Measurements from ENCODE around the gene PM20D2.

PM20D2 gene

GRCh38 chr6:89098461-89098860, 47.4 kb upstream of the PM20D2 start:
- Histone ChIP-seq H3K4me3 (ENCODE audit: low read depth, low read length) (no peak overlapping the region), H3K27ac (ENCODE audit: extremely low read depth, low read depth, low read length) (no peak overlapping the region), H3K4me1 (ENCODE audit: control insufficient read depth, insufficient read depth, low read length) (no peaks in the 10 kb centered on the region), H3K9me3 (ENCODE audit: control insufficient read depth, insufficient read depth, low read depth, low read length) (no peaks in the 10 kb centered on the region), H3K36me3 (ENCODE audit: control insufficient read depth in 2 of 2, insufficient read depth in 1 of 2, low read length in 2 of 2) (peaks cover 35 to 38% of the 10 kb centered on the region in 2 experiments)
- no peak for TF ChIP-seq ZNF555 (tag by site-specific recombination; conservative IDR thresholded peaks at IDR 0.05)
- no peak for TF ChIP-seq WT1 (tag by site-specific recombination; IDR thresholded peaks at IDR 0.05)
- no peak for TF ChIP-seq ZNF792 (tag by site-specific recombination; IDR thresholded peaks at IDR 0.05)
- no peak for TF ChIP-seq ZBTB21 (tag by site-specific recombination; IDR thresholded peaks at IDR 0.05)
- no peak for TF ChIP-seq ZNF514 (tag by site-specific recombination; IDR thresholded peaks at IDR 0.05)
- TF ChIP-seq OVOL3 (tag by site-specific recombination; IDR thresholded peaks at IDR 0.05), result no peak
- TF ChIP-seq ZNF777 (tag by site-specific recombination; IDR thresholded peaks at IDR 0.05; ENCODE audit: borderline replicate concordance), result no peak
- no peak for TF ChIP-seq ZNF488 (tag by site-specific recombination; IDR thresholded peaks at IDR 0.05)
- no peak for TF ChIP-seq ZNF624 (tag by site-specific recombination; IDR thresholded peaks at IDR 0.05)
- no peak for TF ChIP-seq OSR2 (tag by site-specific recombination; IDR thresholded peaks at IDR 0.05)
- TF ChIP-seq ZNF510 (tag by site-specific recombination; IDR thresholded peaks at IDR 0.05; ENCODE audit: insufficient replicate concordance), result no peak
- no peak for TF ChIP-seq ZNF148 (tag by site-specific recombination; IDR thresholded peaks at IDR 0.05; ENCODE audit: borderline replicate concordance)
- no peak for TF ChIP-seq ZNF133 (tag by site-specific recombination; IDR thresholded peaks at IDR 0.05)
- TF ChIP-seq ZNF629 (tag by site-specific recombination; IDR thresholded peaks at IDR 0.05), result no peak
- TF ChIP-seq ZSCAN23 (tag by site-specific recombination; IDR thresholded peaks at IDR 0.05), result no peak
- TF ChIP-seq ZNF223 (tag by site-specific recombination; IDR thresholded peaks at IDR 0.05), result no peak
- TF ChIP-seq ZNF558 (tag by site-specific recombination; IDR thresholded peaks at IDR 0.05), result no peak
- no peak for TF ChIP-seq ZNF24 (tag by site-specific recombination; IDR thresholded peaks at IDR 0.05)
- no peak for TF ChIP-seq ZNF391 (tag by site-specific recombination; IDR thresholded peaks at IDR 0.05; ENCODE audit: borderline replicate concordance, low read depth)
- POLR2A ChIA-PET, result interaction anchor here (1.1 to 1.6 kb wide), 2 partner anchors 13 to 18 kb away, joined by 3 to 7 read pairs; partner anchors contain the start of gene PNRC1
- CTCF ChIA-PET, result interaction anchor here (0.7 to 1.0 kb wide), 3 partner anchors 37 to 482 kb away, joined by 3 to 4 read pairs (median 3); no protein-coding TSS in a partner anchor

- TF ChIP-seq ATF2 (tag by site-specific recombination; IDR thresholded peaks at IDR 0.05; ENCODE audit: low read depth) (no peak), ZNF2 (tag by site-specific recombination; IDR thresholded peaks at IDR 0.05) (no peak), ZNF585B (tag by site-specific recombination; IDR thresholded peaks at IDR 0.05) (no peak), PRDM4 (tag by site-specific recombination; IDR thresholded peaks at IDR 0.05) (no peak), ZNF792 (tag by site-specific recombination; IDR thresholded peaks at IDR 0.05) (no peak), ZNF600 (tag by site-specific recombination; IDR thresholded peaks at IDR 0.05) (no peak), ZNF677 (tag by site-specific recombination; IDR thresholded peaks at IDR 0.05) (no peak), ZNF416 (tag by site-specific recombination; IDR thresholded peaks at IDR 0.05) (no peak), ZNF302 (tag by site-specific recombination; IDR thresholded peaks at IDR 0.05; ENCODE audit: low read depth) (no peak), SP2 (tag by site-specific recombination; IDR thresholded peaks at IDR 0.05) (no peak)
- H3K36me3 ChIP-seq (ENCODE audit: control insufficient read depth in 2 of 2, insufficient read depth in 1 of 2, low read length in 2 of 2), result peaks cover 47 to 54% of the 10 kb centered on the region in 2 experiments
- ChIA-PET CTCF (no interaction called here), POLR2A (no interaction called here)
- H3K27ac ChIP-seq (ENCODE audit: extremely low read depth, low read depth, low read length), result no peak overlapping the region
- H3K9me3 ChIP-seq (ENCODE audit: control insufficient read depth, insufficient read depth, low read depth, low read length), result no peaks in the 10 kb centered on the region
- H3K4me1 ChIP-seq (ENCODE audit: control insufficient read depth, insufficient read depth, low read length), result no peaks in the 10 kb centered on the region
- H3K4me3 ChIP-seq (ENCODE audit: low read depth, low read length), result no peak overlapping the region
Measured at GRCh38 chr6:89100114-89100513, 45.7 kb upstream of the PM20D2 start.
